GM23338 (cell line): ENCODE measurements around the gene DAGLA. TPM values are rescaled to one million over a fixed set of nuclear protein-coding genes. Genes with fewer than 3 reads are reported as not detected.

Experiments used
- ATAC-seq: fragments of 200-7000 bp; cut with Tn5 transposase; 3 replicates; pipeline ENCODE4 v1.9.1; 2020
- DNase-seq: peaks from one replicate; pipeline ENCODE4 v3.0.0-alpha.2; 2015; ENCODE audit warnings: low spot score
- H2AFZ ChIP-seq: fragments of 200-600 bp; sonication (generic); 2 replicates; pipeline ENCODE4 v1.8.0; 2016; ENCODE audit warnings: antibody characterized with exemption, mild to moderate bottlenecking, moderate library complexity
- H3F3A ChIP-seq: fragments of 200-600 bp; sonication (generic); replicated peaks from 2 replicates; pipeline ENCODE4 v1.8.0; 2017; ENCODE audit warnings: antibody characterized with exemption, mixed run types, low read depth
- H3K27ac ChIP-seq: fragments of 200-600 bp; sonication (generic); 2 replicates; pipeline ENCODE4 v1.6.1; 2016; ENCODE audit warnings: low read depth
- H3K27me3 ChIP-seq: fragments of 200-600 bp; sonication (generic); 2 replicates; pipeline ENCODE4 v1.8.0; 2016; ENCODE audit warnings: mild to moderate bottlenecking, mixed run types, moderate library complexity; ENCODE audit not compliant: insufficient read depth
- H3K36me3 ChIP-seq: fragments of 200-600 bp; sonication (generic); 2 replicates; pipeline ENCODE4 v1.8.0; 2016; ENCODE audit warnings: mild to moderate bottlenecking; ENCODE audit not compliant: insufficient read depth
- H3K4me1 ChIP-seq: fragments of 200-600 bp; sonication (generic); 2 replicates; pipeline ENCODE4 v1.8.0; 2016; ENCODE audit warnings: mild to moderate bottlenecking, moderate library complexity; ENCODE audit not compliant: insufficient read depth
- H3K4me2 ChIP-seq: fragments of 200-600 bp; sonication (generic); 2 replicates; pipeline ENCODE4 v1.7.1; 2017; ENCODE audit warnings: mixed run types
- H3K4me3 ChIP-seq: fragments of 200-600 bp; sonication (generic); 2 replicates; pipeline ENCODE4 v1.6.1; 2016; ENCODE audit warnings: mixed run types
- H3K79me2 ChIP-seq: fragments of 200-600 bp; sonication (generic); replicated peaks from 2 replicates; pipeline ENCODE4 v1.8.0; 2017; ENCODE audit warnings: mild to moderate bottlenecking; ENCODE audit not compliant: insufficient read depth
- H3K9me2 ChIP-seq: fragments of 200-600 bp; sonication (generic); 2 replicates; pipeline ENCODE4 v1.8.0; 2017; ENCODE audit not compliant: insufficient read depth
- H4K20me1 ChIP-seq: fragments of 200-600 bp; sonication (generic); replicated peaks from 2 replicates; pipeline ENCODE4 v1.8.0; 2017; ENCODE audit warnings: mild to moderate bottlenecking; ENCODE audit not compliant: insufficient read depth
- H3K27ac Mint-ChIP-seq: 2 replicates; pipeline ENCODE4 v1.8.0; 2020; ENCODE audit warnings: inconsistent platforms, mild to moderate bottlenecking, moderate library complexity, mixed read lengths
- H3K27me3 Mint-ChIP-seq: 3 replicates; pipeline ENCODE4 v1.8.0; 2022; ENCODE audit warnings: low read depth, mild to moderate bottlenecking, moderate library complexity, mixed read lengths, inconsistent platforms; ENCODE audit not compliant: insufficient read depth, poor library complexity
- H3K36me3 Mint-ChIP-seq: 3 replicates; pipeline ENCODE4 v1.8.0; 2021; ENCODE audit warnings: low read depth, mild to moderate bottlenecking, inconsistent platforms, moderate library complexity, mixed read lengths
- H3K4me1 Mint-ChIP-seq: 3 replicates; pipeline ENCODE4 v1.8.0; 2020; ENCODE audit warnings: mild to moderate bottlenecking, inconsistent platforms, mixed read lengths
- H3K4me3 Mint-ChIP-seq: 3 replicates; pipeline ENCODE4 v1.8.0; 2021; ENCODE audit warnings: moderate library complexity, mild to moderate bottlenecking, inconsistent platforms, mixed read lengths
- H3K9me3 Mint-ChIP-seq: 3 replicates; pipeline ENCODE4 v1.8.0; 2020; ENCODE audit warnings: moderate library complexity, mild to moderate bottlenecking, inconsistent platforms, mixed read lengths
- CREB1 ChIP-seq: fragments of 250-450 bp; sonication (Bioruptor Pico); IDR thresholded peaks from 2 replicates; pipeline ENCODE4 v1.5.0; 2020; ENCODE audit warnings: low read depth, mild to moderate bottlenecking, moderate library complexity
- EZH2 ChIP-seq: fragments of 200-600 bp; sonication (generic); IDR thresholded peaks from one replicate; pipeline ENCODE4 v1.8.0; 2017; ENCODE audit warnings: antibody characterized with exemption, mild to moderate bottlenecking, low read depth; ENCODE audit not compliant: unreplicated experiment
- EZH2phosphoT487 ChIP-seq: fragments of 200-600 bp; sonication (generic); IDR thresholded peaks from one replicate; pipeline ENCODE4 v1.8.1; 2018; ENCODE audit warnings: antibody characterized with exemption; ENCODE audit not compliant: unreplicated experiment
- NANOG ChIP-seq: IDR thresholded peaks from 2 replicates; pipeline ENCODE4 v1.6.1; 2016; ENCODE audit warnings: antibody characterized with exemption, borderline replicate concordance
- POLR2AphosphoS5 ChIP-seq: IDR thresholded peaks from 2 replicates; pipeline ENCODE4 v1.6.1; 2016; ENCODE audit warnings: antibody characterized with exemption, low read depth
- STAT1 ChIP-seq: IDR thresholded peaks from one replicate; pipeline ENCODE4 v1.6.1; 2016; ENCODE audit warnings: antibody characterized with exemption; ENCODE audit not compliant: unreplicated experiment
- ZNF114 ChIP-seq: fragments of 250-450 bp; sonication (Bioruptor Pico); IDR thresholded peaks from 2 replicates; pipeline ENCODE4 v1.5.0; 2020; ENCODE audit warnings: mild to moderate bottlenecking, moderate library complexity
- ZNF331 ChIP-seq: fragments of 250-450 bp; sonication (Bioruptor Pico); IDR thresholded peaks from 2 replicates; pipeline ENCODE4 v1.5.0; 2020; ENCODE audit warnings: low read depth, mild to moderate bottlenecking, moderate library complexity
- polyA plus RNA-seq: library from polyadenylated mRNA; unstranded; fragments of >200 nt; fragmentation: Nextera tagmentation; extraction: Ambion mirVana; gene quantifications from 2 replicates; pipeline ENCODE4 v1.2.1, GENCODE V29; 2016
- total RNA-seq: library from RNA; depleted of rRNA; stranded (reverse); fragments of >200 nt; shearing (Covaris generic); gene quantifications from 2 replicates; pipeline ENCODE4 v1.2.3, GENCODE V29; 2014
- TF ChIP-seq, protein P1 (sequence below): IDR thresholded peaks from 2 replicates; pipeline ENCODE4 v1.6.1; 2016; ENCODE audit warnings: antibody characterized with exemption
- TF ChIP-seq, protein P2 (sequence below): fragments of 250-450 bp; sonication (Bioruptor Pico); IDR thresholded peaks from 2 replicates; pipeline ENCODE4 v1.5.0; 2020; ENCODE audit warnings: mild to moderate bottlenecking, moderate library complexity
- TF ChIP-seq, protein P3 (sequence below): IDR thresholded peaks from one replicate; pipeline ENCODE4 v1.6.1; 2018; ENCODE audit warnings: antibody characterized with exemption; ENCODE audit not compliant: unreplicated experiment
- TF ChIP-seq, protein P4 (sequence below), 2 experiments: fragments of 200-600 bp in 1 of 2; sonication (generic) in 1 of 2; conservative IDR thresholded peaks; 2 replicates each; pipeline versions ENCODE4 v1.5.1 to v1.6.1; 2016 to 2017; ENCODE audit warnings: antibody characterized with exemption in 2 of 2, low read depth in 2 of 2, mild to moderate bottlenecking in 2 of 2, moderate library complexity in 1 of 2

DAGLA gene
- total and polyA plus RNA-seq, 2 experiments from 2014 or later: 0.55 to 2.5 TPM

DNA sequence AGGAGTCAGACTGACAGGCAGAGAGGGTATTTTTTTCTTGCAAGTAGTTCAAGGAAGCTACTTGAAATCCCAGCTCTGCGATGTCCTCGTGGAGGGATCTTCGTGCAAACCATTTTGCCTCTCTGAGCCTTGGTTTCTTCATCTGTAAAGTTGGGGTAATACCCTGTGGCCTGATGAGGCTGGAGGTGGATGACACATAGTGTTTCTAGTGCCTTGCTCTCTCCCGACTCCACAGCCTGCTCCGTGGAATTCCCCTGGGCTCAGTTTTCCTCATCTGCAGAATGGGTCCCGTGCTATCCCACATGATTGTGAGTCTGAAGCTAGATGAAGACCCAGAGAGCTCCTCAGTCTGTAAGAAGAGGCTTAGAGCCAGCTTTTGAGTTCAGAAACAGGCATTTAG is 32.7 kb downstream of the DAGLA start:
- H3K36me3 Mint-ChIP-seq: no peaks in the 10 kb centered on the region
- 0 out of 2 replicates have a peak, but pooled peaks cover 4% of the 10 kb centered on the region for H3F3A ChIP-seq
- no peak for ATAC-seq
- H3K36me3 ChIP-seq: no peaks in the 10 kb centered on the region
- peaks cover 11% of the 10 kb centered on the region; the same call in 1 of the 2 replicates for H3K4me1 ChIP-seq
- H3K4me2 ChIP-seq: no peak overlapping the region
- H3K4me3 ChIP-seq: no peak overlapping the region
- H3K79me2 ChIP-seq: no peaks in the 10 kb centered on the region
- no peak overlapping the region for H2AFZ ChIP-seq
- H3K27ac ChIP-seq: no peak overlapping the region
- no peaks in the 10 kb centered on the region for H3K9me3 Mint-ChIP-seq
- TF ChIP-seq, protein P1, sequence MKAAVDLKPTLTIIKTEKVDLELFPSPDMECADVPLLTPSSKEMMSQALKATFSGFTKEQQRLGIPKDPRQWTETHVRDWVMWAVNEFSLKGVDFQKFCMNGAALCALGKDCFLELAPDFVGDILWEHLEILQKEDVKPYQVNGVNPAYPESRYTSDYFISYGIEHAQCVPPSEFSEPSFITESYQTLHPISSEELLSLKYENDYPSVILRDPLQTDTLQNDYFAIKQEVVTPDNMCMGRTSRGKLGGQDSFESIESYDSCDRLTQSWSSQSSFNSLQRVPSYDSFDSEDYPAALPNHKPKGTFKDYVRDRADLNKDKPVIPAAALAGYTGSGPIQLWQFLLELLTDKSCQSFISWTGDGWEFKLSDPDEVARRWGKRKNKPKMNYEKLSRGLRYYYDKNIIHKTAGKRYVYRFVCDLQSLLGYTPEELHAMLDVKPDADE: no peak
- TF ChIP-seq ZNF114 (CRISPR knock-in tag) (no peak), EZH2 (no peak), STAT1 (no peak), POLR2AphosphoS5 (no peak), EZH2phosphoT487 (no peak), NANOG (no peak), ZNF331 (CRISPR knock-in tag) (no peak), CREB1 (CRISPR knock-in tag) (no peak)
- TF ChIP-seq, protein P2, sequence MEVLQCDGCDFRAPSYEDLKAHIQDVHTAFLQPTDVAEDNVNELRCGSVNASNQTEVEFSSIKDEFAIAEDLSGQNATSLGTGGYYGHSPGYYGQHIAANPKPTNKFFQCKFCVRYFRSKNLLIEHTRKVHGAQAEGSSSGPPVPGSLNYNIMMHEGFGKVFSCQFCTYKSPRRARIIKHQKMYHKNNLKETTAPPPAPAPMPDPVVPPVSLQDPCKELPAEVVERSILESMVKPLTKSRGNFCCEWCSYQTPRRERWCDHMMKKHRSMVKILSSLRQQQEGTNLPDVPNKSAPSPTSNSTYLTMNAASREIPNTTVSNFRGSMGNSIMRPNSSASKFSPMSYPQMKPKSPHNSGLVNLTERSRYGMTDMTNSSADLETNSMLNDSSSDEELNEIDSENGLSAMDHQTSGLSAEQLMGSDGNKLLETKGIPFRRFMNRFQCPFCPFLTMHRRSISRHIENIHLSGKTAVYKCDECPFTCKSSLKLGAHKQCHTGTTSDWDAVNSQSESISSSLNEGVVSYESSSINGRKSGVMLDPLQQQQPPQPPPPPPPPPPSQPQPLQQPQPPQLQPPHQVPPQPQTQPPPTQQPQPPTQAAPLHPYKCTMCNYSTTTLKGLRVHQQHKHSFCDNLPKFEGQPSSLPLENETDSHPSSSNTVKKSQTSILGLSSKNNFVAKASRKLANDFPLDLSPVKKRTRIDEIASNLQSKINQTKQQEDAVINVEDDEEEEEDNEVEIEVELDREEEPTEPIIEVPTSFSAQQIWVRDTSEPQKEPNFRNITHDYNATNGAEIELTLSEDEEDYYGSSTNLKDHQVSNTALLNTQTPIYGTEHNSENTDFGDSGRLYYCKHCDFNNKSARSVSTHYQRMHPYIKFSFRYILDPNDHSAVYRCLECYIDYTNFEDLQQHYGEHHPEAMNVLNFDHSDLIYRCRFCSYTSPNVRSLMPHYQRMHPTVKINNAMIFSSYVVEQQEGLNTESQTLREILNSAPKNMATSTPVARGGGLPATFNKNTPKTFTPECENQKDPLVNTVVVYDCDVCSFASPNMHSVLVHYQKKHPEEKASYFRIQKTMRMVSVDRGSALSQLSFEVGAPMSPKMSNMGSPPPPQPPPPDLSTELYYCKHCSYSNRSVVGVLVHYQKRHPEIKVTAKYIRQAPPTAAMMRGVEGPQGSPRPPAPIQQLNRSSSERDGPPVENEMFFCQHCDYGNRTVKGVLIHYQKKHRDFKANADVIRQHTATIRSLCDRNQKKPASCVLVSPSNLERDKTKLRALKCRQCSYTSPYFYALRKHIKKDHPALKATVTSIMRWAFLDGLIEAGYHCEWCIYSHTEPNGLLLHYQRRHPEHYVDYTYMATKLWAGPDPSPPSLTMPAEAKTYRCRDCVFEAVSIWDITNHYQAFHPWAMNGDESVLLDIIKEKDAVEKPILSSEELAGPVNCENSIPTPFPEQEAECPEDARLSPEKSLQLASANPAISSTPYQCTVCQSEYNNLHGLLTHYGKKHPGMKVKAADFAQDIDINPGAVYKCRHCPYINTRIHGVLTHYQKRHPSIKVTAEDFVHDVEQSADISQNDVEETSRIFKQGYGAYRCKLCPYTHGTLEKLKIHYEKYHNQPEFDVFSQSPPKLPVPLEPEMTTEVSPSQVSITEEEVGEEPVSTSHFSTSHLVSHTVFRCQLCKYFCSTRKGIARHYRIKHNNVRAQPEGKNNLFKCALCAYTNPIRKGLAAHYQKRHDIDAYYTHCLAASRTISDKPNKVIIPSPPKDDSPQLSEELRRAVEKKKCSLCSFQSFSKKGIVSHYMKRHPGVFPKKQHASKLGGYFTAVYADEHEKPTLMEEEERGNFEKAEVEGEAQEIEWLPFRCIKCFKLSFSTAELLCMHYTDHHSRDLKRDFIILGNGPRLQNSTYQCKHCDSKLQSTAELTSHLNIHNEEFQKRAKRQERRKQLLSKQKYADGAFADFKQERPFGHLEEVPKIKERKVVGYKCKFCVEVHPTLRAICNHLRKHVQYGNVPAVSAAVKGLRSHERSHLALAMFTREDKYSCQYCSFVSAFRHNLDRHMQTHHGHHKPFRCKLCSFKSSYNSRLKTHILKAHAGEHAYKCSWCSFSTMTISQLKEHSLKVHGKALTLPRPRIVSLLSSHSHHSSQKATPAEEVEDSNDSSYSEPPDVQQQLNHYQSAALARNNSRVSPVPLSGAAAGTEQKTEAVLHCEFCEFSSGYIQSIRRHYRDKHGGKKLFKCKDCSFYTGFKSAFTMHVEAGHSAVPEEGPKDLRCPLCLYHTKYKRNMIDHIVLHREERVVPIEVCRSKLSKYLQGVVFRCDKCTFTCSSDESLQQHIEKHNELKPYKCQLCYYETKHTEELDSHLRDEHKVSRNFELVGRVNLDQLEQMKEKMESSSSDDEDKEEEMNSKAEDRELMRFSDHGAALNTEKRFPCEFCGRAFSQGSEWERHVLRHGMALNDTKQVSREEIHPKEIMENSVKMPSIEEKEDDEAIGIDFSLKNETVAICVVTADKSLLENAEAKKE (CRISPR knock-in tag): no peak
- TF ChIP-seq, protein P3, sequence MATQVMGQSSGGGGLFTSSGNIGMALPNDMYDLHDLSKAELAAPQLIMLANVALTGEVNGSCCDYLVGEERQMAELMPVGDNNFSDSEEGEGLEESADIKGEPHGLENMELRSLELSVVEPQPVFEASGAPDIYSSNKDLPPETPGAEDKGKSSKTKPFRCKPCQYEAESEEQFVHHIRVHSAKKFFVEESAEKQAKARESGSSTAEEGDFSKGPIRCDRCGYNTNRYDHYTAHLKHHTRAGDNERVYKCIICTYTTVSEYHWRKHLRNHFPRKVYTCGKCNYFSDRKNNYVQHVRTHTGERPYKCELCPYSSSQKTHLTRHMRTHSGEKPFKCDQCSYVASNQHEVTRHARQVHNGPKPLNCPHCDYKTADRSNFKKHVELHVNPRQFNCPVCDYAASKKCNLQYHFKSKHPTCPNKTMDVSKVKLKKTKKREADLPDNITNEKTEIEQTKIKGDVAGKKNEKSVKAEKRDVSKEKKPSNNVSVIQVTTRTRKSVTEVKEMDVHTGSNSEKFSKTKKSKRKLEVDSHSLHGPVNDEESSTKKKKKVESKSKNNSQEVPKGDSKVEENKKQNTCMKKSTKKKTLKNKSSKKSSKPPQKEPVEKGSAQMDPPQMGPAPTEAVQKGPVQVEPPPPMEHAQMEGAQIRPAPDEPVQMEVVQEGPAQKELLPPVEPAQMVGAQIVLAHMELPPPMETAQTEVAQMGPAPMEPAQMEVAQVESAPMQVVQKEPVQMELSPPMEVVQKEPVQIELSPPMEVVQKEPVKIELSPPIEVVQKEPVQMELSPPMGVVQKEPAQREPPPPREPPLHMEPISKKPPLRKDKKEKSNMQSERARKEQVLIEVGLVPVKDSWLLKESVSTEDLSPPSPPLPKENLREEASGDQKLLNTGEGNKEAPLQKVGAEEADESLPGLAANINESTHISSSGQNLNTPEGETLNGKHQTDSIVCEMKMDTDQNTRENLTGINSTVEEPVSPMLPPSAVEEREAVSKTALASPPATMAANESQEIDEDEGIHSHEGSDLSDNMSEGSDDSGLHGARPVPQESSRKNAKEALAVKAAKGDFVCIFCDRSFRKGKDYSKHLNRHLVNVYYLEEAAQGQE: no peak
- TF ChIP-seq, protein P4, sequence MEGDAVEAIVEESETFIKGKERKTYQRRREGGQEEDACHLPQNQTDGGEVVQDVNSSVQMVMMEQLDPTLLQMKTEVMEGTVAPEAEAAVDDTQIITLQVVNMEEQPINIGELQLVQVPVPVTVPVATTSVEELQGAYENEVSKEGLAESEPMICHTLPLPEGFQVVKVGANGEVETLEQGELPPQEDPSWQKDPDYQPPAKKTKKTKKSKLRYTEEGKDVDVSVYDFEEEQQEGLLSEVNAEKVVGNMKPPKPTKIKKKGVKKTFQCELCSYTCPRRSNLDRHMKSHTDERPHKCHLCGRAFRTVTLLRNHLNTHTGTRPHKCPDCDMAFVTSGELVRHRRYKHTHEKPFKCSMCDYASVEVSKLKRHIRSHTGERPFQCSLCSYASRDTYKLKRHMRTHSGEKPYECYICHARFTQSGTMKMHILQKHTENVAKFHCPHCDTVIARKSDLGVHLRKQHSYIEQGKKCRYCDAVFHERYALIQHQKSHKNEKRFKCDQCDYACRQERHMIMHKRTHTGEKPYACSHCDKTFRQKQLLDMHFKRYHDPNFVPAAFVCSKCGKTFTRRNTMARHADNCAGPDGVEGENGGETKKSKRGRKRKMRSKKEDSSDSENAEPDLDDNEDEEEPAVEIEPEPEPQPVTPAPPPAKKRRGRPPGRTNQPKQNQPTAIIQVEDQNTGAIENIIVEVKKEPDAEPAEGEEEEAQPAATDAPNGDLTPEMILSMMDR (conservative IDR thresholded peaks at IDR 0.05; ENCODE audit: low read depth in 2 of 2): no peak
- H3K27me3 ChIP-seq: no peaks in the 10 kb centered on the region
- H3K4me3 Mint-ChIP-seq: no peak overlapping the region
- DNase-seq: no peak
- H3K27me3 Mint-ChIP-seq: peaks cover 10% of the 10 kb centered on the region
- H4K20me1 ChIP-seq: no peaks in the 10 kb centered on the region
- no peak overlapping the region; the same call in 1 of the 2 replicates for H3K27ac Mint-ChIP-seq
- no peaks in the 10 kb centered on the region for H3K9me2 ChIP-seq
- H3K4me1 Mint-ChIP-seq: peaks cover 46% of the 10 kb centered on the region
